ENCODE measurements around the gene MYB. TPM values are rescaled to one million over a fixed set of nuclear protein-coding genes. Genes with fewer than 3 reads are reported as not detected.

MYB gene
- total and polyA plus RNA-seq, 4 donors: 2.0 to 3.9 (median 2.4) TPM

- DNase-seq (ENCODE audit: low read depth in 4 of 6, low spot score in 6 of 6): no peak
- no peaks in the 10 kb centered on the region for H3K27me3 ChIP-seq (ENCODE audit: control insufficient read depth, insufficient read depth, low read length)
- no peak overlapping the region for H3K27ac ChIP-seq (ENCODE audit: low read depth, low read length)
- H3K4me3 ChIP-seq (ENCODE audit: low read depth, low read length): no peak overlapping the region
- H3K9me3 ChIP-seq (ENCODE audit: control insufficient read depth, insufficient read depth, low read length): no peaks in the 10 kb centered on the region
- no peaks in the 10 kb centered on the region for H3K36me3 ChIP-seq (ENCODE audit: control insufficient read depth, insufficient read depth, low read length)
- no CpG with 5 or more reads among the region's 2 CpGs for WGBS (ENCODE audit: insufficient coverage)
- no peaks in the 10 kb centered on the region for H3K4me1 ChIP-seq (ENCODE audit: control insufficient read depth, insufficient read depth, low read length)
These were observed 86.0 kb downstream of the MYB start for GRCh38 chr6:135267085-135267484.

DNA sequence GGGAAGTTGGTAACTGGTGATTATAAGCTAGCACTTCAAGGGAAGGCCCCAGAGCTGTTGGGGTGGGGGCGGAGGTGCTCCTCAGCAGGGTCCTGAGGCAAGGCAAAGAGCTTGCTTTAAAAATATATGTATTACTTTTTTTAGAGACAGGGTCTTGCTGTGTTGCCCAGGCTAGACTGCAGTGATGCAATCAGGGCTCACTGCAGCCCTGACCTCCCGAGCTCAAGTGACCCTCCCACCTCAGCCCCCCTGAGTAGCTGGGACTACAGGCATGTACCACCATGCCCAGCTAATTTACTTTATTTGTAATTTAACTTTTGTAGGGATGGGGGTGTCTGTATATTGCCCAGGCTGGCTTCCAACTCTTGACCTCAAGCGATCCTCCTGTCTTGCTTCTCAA, 87.2 kb downstream of the MYB start:
- DNase-seq (ENCODE audit: low read depth in 4 of 6, low spot score in 6 of 6): no peak
- Histone ChIP-seq H3K4me3 (ENCODE audit: low read depth, low read length) (no peak overlapping the region), H3K36me3 (ENCODE audit: control insufficient read depth, insufficient read depth, low read length) (no peaks in the 10 kb centered on the region), H3K4me1 (ENCODE audit: control insufficient read depth, insufficient read depth, low read length) (no peaks in the 10 kb centered on the region), H3K27ac (ENCODE audit: low read depth, low read length) (no peak overlapping the region), H3K9me3 (ENCODE audit: control insufficient read depth, insufficient read depth, low read length) (no peaks in the 10 kb centered on the region), H3K27me3 (ENCODE audit: control insufficient read depth, insufficient read depth, low read length) (no peaks in the 10 kb centered on the region)
- 80% methylated on average over 1 of the region's 3 CpGs for WGBS (ENCODE audit: insufficient coverage)

DNA sequence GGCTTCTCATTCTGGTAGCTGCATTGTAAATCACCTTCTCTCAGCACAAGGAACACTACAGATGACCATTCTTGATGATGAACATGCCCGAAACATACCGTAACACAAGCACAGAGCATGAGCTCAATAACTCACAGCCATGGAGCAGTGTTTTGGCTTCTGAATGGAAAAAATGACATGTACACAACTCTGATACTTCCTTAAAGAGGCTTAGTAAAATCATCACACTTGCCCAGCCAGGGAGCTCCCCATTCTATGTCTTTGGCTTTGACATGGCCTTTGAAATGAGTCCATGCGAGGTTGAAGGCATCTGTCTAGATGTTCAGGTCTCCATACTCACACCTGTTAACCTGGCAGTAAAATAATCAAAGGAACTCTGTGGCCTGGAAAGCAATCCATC, 87.6 kb downstream of the MYB start:
- WGBS (ENCODE audit: insufficient coverage): no CpG with 5 or more reads among the region's 3 CpGs
- H3K36me3 ChIP-seq (ENCODE audit: control insufficient read depth, insufficient read depth, low read length): no peaks in the 10 kb centered on the region
- no peaks in the 10 kb centered on the region for H3K27me3 ChIP-seq (ENCODE audit: control insufficient read depth, insufficient read depth, low read length)
- no peak overlapping the region for H3K4me3 ChIP-seq (ENCODE audit: low read depth, low read length)
- no peak overlapping the region for H3K27ac ChIP-seq (ENCODE audit: low read depth, low read length)
- no peaks in the 10 kb centered on the region for H3K4me1 ChIP-seq (ENCODE audit: control insufficient read depth, insufficient read depth, low read length)
- no peaks in the 10 kb centered on the region for H3K9me3 ChIP-seq (ENCODE audit: control insufficient read depth, insufficient read depth, low read length)
- no peak for DNase-seq (ENCODE audit: low read depth in 4 of 6, low spot score in 6 of 6)

Small RNAs within 50 kb of the gene (small RNA-seq; reads per million reads assigned to genes)
- gene MIR548A2 (ENCODE audit: low replicate concordance): not detected

Other genes with a start within 250 kb of the MYB start
- 1 to 10 TPM; 1.1 to 1.8 TPM for gene ALDH8A1, start 231.2 kb upstream of the MYB start, total RNA-seq
- gene ALDH8A1, start 231.2 kb upstream of the MYB start, polyA plus RNA-seq (ENCODE audit: insufficient read length in 2 of 2): 1 to 10 TPM; 1.5 to 3.0 TPM
- gene HBS1L, start 126.5 kb upstream of the MYB start, total RNA-seq: 100 to 1,000 TPM in 1 of 2 donors, 10 to 100 TPM in 1; 98.2 to 121 TPM
- gene HBS1L, start 126.5 kb upstream of the MYB start, polyA plus RNA-seq (ENCODE audit: insufficient read length in 2 of 2): 10 to 100 TPM; 63.7 to 80.0 TPM

Measured in spinal cord (tissue), 10 donors.